Measurements from ENCODE around the gene CDH8.

DNA sequence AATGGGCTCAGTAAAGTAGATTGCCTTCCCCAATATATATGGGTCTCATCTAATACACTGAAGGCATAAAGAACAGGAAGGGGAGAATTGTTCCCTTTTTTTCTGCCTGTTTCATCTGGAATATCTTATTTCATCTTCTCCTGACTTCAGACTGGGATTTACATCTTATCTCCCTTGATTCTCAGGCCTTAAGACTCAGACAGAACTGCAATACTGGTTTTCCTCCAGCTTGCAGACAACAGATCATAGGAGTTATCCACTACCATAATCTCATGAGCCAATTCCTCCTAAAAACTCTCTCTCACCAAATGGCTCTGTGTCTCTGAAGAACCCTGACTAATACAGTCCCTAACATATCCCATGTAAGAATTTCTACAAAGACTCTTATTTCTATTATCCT lies 390.7 kb downstream of the CDH8 start:
- TF ChIP-seq, protein P1, sequence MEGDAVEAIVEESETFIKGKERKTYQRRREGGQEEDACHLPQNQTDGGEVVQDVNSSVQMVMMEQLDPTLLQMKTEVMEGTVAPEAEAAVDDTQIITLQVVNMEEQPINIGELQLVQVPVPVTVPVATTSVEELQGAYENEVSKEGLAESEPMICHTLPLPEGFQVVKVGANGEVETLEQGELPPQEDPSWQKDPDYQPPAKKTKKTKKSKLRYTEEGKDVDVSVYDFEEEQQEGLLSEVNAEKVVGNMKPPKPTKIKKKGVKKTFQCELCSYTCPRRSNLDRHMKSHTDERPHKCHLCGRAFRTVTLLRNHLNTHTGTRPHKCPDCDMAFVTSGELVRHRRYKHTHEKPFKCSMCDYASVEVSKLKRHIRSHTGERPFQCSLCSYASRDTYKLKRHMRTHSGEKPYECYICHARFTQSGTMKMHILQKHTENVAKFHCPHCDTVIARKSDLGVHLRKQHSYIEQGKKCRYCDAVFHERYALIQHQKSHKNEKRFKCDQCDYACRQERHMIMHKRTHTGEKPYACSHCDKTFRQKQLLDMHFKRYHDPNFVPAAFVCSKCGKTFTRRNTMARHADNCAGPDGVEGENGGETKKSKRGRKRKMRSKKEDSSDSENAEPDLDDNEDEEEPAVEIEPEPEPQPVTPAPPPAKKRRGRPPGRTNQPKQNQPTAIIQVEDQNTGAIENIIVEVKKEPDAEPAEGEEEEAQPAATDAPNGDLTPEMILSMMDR (IDR thresholded peaks at IDR 0.05) = no peak
- no peak for TF ChIP-seq EZH2 (IDR thresholded peaks at IDR 0.05)

Measured in neural progenitor cell (in vitro differentiated cells).